Activated T-helper 17 cell treated with anti-CD3 and anti-CD28 coated beads, Interleukin-2, amount 50 U/mL, for 72 hours (primary cell): ENCODE measurements around the gene SLC22A31. TPM values are rescaled to one million over a fixed set of nuclear protein-coding genes. Genes with fewer than 3 reads are reported as not detected.

Experiments
- ATAC-seq: fragments of 150-1000 bp; cut with Tn5 transposase; replicated peaks from 2 replicates; pipeline ENCODE4 v1.10.0; 2021; ENCODE audit warnings: mild to moderate bottlenecking, moderate library complexity
- H3K27ac Mint-ChIP-seq: one replicate; pipeline ENCODE4 v1.8.0; 2022; ENCODE audit warnings: mixed read lengths
- H3K27me3 Mint-ChIP-seq: one replicate; pipeline ENCODE4 v1.8.0; 2022; ENCODE audit warnings: mixed read lengths
- H3K36me3 Mint-ChIP-seq: one replicate; pipeline ENCODE4 v1.8.0; 2022; ENCODE audit warnings: low read depth, mild to moderate bottlenecking, mixed read lengths
- H3K4me1 Mint-ChIP-seq: one replicate; pipeline ENCODE4 v1.8.0; 2022; ENCODE audit warnings: mixed read lengths
- H3K4me3 Mint-ChIP-seq: one replicate; pipeline ENCODE4 v1.8.0; 2022; ENCODE audit warnings: mild to moderate bottlenecking, mixed read lengths
- H3K9me3 Mint-ChIP-seq: one replicate; pipeline ENCODE4 v1.8.0; 2022; ENCODE audit warnings: mixed read lengths
- total RNA-seq, 2 donors: library from RNA; stranded (reverse); gene quantifications; one replicate each; pipeline ENCODE4 v1.2.3, GENCODE V29; 2022

SLC22A31 gene
- total RNA-seq, 2 donors from 2014 or later: 0.34 to 0.65 TPM

DNA sequence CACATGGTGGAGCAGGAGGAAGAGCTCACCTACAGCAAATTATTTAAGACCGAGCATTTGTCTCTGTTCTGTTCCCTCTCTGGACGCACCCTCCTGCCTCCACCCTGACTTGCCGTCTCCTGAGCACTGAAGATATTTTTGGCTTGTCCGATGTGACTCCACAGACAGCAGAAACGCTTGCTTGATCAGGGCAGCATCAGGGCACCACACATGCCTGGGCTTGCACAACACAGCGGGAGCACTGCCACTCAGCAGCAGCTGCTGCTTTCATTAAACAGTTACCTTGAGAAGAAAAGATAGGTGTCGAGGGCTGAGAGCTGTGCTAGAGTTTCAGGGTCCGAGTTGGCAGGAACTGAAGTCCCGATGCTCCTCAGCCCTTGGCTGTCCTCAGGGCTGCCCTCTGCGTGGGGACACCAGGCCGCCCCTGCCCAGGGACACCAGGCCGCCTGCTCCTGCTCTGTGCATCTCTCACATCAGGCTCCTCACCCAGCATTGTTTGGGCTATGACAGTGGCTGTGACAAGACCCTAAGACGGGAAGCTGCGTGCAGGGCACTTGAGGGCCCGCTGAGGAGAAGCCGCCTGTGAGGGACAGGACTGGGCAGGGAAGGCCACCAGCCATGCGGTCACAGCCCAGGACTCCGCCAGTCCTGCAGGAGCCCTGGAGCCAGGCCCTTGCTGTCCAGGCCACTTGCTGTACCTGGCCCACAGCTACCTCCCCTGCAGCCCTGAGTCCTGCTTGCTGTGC lies 50.1 kb downstream of the SLC22A31 start:
- no peaks in the 10 kb centered on the region for H3K9me3 Mint-ChIP-seq
- H3K27ac Mint-ChIP-seq: peak overlapping the region; percentile 30
- ATAC-seq: no peak
- peaks cover 43% of the 10 kb centered on the region for H3K36me3 Mint-ChIP-seq
- H3K4me1 Mint-ChIP-seq: no peaks in the 10 kb centered on the region
- no peaks in the 10 kb centered on the region for H3K27me3 Mint-ChIP-seq
- no peak overlapping the region for H3K4me3 Mint-ChIP-seq

GRCh38 chr16:89149386-89149785 lies 51.0 kb downstream of the SLC22A31 start:
- peak overlapping the region; percentile 30 for H3K27ac Mint-ChIP-seq
- no peaks in the 10 kb centered on the region for H3K9me3 Mint-ChIP-seq
- H3K4me1 Mint-ChIP-seq: no peaks in the 10 kb centered on the region
- no peak overlapping the region for H3K4me3 Mint-ChIP-seq
- no peak for ATAC-seq
- peaks cover 43% of the 10 kb centered on the region for H3K36me3 Mint-ChIP-seq
- H3K27me3 Mint-ChIP-seq: no peaks in the 10 kb centered on the region

DNA sequence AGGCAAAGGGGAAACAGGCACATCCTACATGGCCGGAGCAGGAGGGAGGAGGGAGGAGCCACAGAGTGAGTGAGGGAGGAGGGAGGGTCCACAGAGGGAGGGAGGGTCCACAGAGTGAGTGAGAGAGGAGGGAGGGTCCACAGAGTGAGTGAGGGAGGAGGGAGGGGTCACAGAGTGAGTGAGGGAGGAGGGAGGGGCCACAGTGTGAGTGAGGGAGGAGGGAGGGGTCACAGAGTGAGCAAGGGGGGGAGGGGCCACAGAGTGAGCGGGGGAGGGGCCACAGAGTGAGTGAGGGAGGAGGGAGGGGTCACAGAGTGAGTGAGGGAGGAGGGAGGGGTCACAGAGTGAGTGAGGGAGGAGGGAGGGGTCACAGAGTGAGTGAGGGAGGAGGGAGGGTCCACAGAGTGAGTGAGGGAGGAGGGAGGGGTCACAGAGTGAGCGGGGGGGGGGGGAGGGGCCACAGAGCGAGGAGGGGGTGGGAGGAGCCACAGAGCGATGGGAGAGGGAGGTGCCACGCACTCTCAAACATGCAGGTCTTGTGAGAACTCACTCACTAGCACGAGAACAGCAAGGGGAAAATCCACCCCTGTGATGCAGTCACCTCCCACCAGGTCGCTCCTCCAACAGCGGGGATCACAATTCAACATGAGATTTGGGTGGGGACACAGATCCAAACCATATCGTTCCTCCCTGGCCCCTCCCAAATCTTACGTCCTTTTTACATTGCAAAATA lies 53.1 kb downstream of the SLC22A31 start:
- H3K36me3 Mint-ChIP-seq: peaks cover 43% of the 10 kb centered on the region
- no peaks in the 10 kb centered on the region for H3K27me3 Mint-ChIP-seq
- H3K4me3 Mint-ChIP-seq: no peak overlapping the region
- no peaks in the 10 kb centered on the region for H3K9me3 Mint-ChIP-seq
- no peaks in the 10 kb centered on the region for H3K4me1 Mint-ChIP-seq
- no peak for ATAC-seq
- H3K27ac Mint-ChIP-seq: no peak overlapping the region

DNA sequence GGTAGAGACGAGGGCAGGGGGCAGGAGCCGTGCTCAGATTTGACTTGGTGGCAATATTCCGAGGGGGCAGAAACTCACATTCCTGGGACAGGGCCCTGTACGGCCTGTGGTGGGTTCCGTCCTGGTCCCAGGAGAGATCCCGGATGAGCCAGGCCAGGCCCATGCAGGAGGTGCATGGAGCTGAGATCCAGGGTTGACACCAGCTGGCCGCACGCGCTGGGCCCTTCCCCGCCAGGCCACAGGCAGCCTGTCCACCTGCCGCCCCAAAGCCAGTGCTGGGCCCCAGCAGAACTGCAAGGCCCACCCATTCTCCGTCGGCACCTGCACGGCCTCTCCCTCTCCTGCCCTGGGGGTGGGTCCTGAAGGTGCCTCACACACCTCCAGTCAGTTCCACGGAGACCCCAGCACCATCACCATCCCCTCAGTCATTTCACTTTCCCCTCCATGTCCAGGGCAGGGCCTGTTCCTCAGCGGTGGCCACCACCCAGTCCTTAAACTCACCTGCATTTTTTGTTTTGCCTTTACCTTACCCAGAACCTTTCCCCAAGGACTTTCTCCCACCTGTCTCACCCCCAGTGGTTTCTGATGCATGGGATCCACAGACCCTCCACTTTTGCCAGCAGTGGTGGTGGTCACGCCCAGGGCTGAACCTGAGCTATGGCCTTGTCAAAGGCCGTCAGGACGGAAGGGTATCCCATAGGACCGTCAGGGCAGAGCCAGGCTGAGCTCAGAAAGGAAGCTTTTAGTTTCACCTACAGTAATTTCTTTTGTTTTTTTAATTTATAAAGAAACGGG lies 53.9 kb downstream of the SLC22A31 start:
- Mint-ChIP-seq H3K4me1 (no peaks in the 10 kb centered on the region), H3K9me3 (no peaks in the 10 kb centered on the region), H3K27ac (no peak overlapping the region), H3K4me3 (no peak overlapping the region), H3K27me3 (no peaks in the 10 kb centered on the region), H3K36me3 (peaks cover 38% of the 10 kb centered on the region)
- no peak for ATAC-seq

Other genes starting within 250 kb of the SLC22A31 start
- under 1 TPM in 1 of 2 donors, not detected in 1; 0.19 TPM for gene CBFA2T3, start 223.3 kb downstream of the SLC22A31 start, total RNA-seq
- 10 to 100 TPM; 35.4 to 47.9 TPM for gene ACSF3, start 106.7 kb downstream of the SLC22A31 start, total RNA-seq
- under 1 TPM; 0.15 to 0.37 TPM for gene CDH15, start 28.8 kb downstream of the SLC22A31 start, total RNA-seq
- gene ZNF778, start 17.2 kb upstream of the SLC22A31 start, total RNA-seq: 1 to 10 TPM; 5.5 to 8.7 TPM